Panc1 (cell line): ENCODE data around the gene ACKR4. TPM values are rescaled to one million over a fixed set of nuclear protein-coding genes. Genes with fewer than 3 reads are reported as not detected.

Source experiments
- ATAC-seq: fragments of 200-7000 bp; cut with Tn5 transposase; 2 replicates; pipeline ENCODE4 v1.9.1; 2020; ENCODE audit warnings: mild to moderate bottlenecking, moderate library complexity
- BruUV-seq: library from RNA; stranded (reverse); fragments of 400-500 nt; replicated peaks from 2 replicates; lab custom pipeline; 2021; lab: Mats Ljungman, UMichigan
- CTCF ChIA-PET: fragments of 300-600 bp; sonication (Branson Sonifier 250); formaldehyde crosslinking; loops from one replicate; lab custom pipeline; 2022; ENCODE audit warnings: antibody characterized with exemption; lab: Charles Lee
- POLR2A ChIA-PET: fragments of 300-600 bp; sonication (Branson Sonifier 250); formaldehyde crosslinking; loops from one replicate; lab custom pipeline; 2022; ENCODE audit warnings: antibody characterized with exemption; lab: Charles Lee
- DNase-seq: peaks from one replicate; pipeline ENCODE4 v3.0.0-alpha.2; 2010; ENCODE audit warnings: low read depth, low spot score
- H3K27ac ChIP-seq: 2 replicates; pipeline ENCODE4 v1.5.1; 2011; ENCODE audit warnings: mild to moderate bottlenecking, low read length, inconsistent platforms
- H3K27me3 ChIP-seq: fragments of 200-500 bp; sonication (Bioruptor generic); 2 replicates; pipeline ENCODE4 v1.6.0; 2014; ENCODE audit warnings: low read length, inconsistent platforms; ENCODE audit not compliant: control insufficient read depth, insufficient read depth
- H3K36me3 ChIP-seq: fragments of 200-500 bp; sonication (Bioruptor generic); 2 replicates; pipeline ENCODE4 v1.5.1; 2014; ENCODE audit warnings: inconsistent platforms, mild to moderate bottlenecking, low read length, moderate library complexity; ENCODE audit not compliant: control insufficient read depth, insufficient read depth
- H3K4me1 ChIP-seq: 2 replicates; pipeline ENCODE4 v1.5.1; 2011; ENCODE audit warnings: inconsistent platforms, mild to moderate bottlenecking, low read length, moderate library complexity; ENCODE audit not compliant: control insufficient read depth, insufficient read depth
- H3K4me3 ChIP-seq, 2 experiments: 2 replicates each; pipeline ENCODE4 v1.5.1; 2011 to 2012; ENCODE audit warnings: low read depth in 2 of 2, low read length in 2 of 2, mild to moderate bottlenecking in 2 of 2, inconsistent platforms in 1 of 2, moderate library complexity in 1 of 2
- H3K9me3 ChIP-seq: fragments of 200-500 bp; sonication (Bioruptor generic); 2 replicates; pipeline ENCODE4 v1.5.1; 2014; ENCODE audit warnings: low read depth, mild to moderate bottlenecking, inconsistent platforms, low read length, moderate library complexity; ENCODE audit not compliant: control insufficient read depth, insufficient read depth
- CTCF ChIP-seq: fragments of 450-650 bp; IDR thresholded peaks from 2 replicates; pipeline ENCODE4 v1.5.1; 2017; ENCODE audit warnings: mild to moderate bottlenecking
- POLR2AphosphoS5 ChIP-seq: IDR thresholded peaks from 2 replicates; pipeline ENCODE4 v1.6.1; 2012; ENCODE audit warnings: mild to moderate bottlenecking, low read depth, low read length, moderate library complexity
- SIN3A ChIP-seq: IDR thresholded peaks from 2 replicates; pipeline ENCODE4 v1.6.1; 2012; ENCODE audit warnings: low read depth, mild to moderate bottlenecking, low read length, moderate library complexity, borderline replicate concordance; ENCODE audit not compliant: insufficient read depth
- TCF7L2 ChIP-seq: IDR thresholded peaks from 2 replicates; pipeline ENCODE4 v1.6.1; 2011; ENCODE audit warnings: mild to moderate bottlenecking, low read depth, low read length, inconsistent platforms
- in situ Hi-C: cut with HindIII; loops from 2 replicates; pipeline ENCODE4 v1.10.0; 2016; ENCODE audit warnings: low sequenced_read_pairs, low pct_unique_long_range_greater_than_20kb
- intact Hi-C: fragments of 100-400 bp; cut with micrococcal nuclease; formaldehyde crosslinking; loops from one replicate; pipeline ENCODE4 v1.10.0; 2022; ENCODE audit not compliant: unreplicated experiment
- total RNA-seq: library from RNA; stranded (reverse); gene quantifications from one replicate; pipeline ENCODE4 v1.2.1, GENCODE V29; 2021; ENCODE audit not compliant: unreplicated experiment
- TF ChIP-seq, protein P1 (sequence below), 2 experiments: IDR thresholded peaks; 2 replicates each; pipeline ENCODE4 v1.6.1; 2011 to 2012; ENCODE audit warnings: low read depth in 2 of 2, control low read depth in 1 of 2, low read length in 1 of 2, mild to moderate bottlenecking in 1 of 2, moderate library complexity in 1 of 2; ENCODE audit not compliant: insufficient read depth in 1 of 2

Gene ACKR4
- total RNA-seq, 1 experiment from 2014 or later, result not detected

- no peaks in the 10 kb centered on the region for H3K9me3 ChIP-seq
- no peaks in the 10 kb centered on the region for H3K27me3 ChIP-seq
- in situ Hi-C loops (no loop called here), intact Hi-C loops (no loop called here)
- ChIA-PET CTCF (no interaction called here), POLR2A (no interaction called here)
- TF ChIP-seq TCF7L2, result no peak
- no peak for TF ChIP-seq POLR2AphosphoS5
- no peak for TF ChIP-seq SIN3A
- TF ChIP-seq, protein P1, sequence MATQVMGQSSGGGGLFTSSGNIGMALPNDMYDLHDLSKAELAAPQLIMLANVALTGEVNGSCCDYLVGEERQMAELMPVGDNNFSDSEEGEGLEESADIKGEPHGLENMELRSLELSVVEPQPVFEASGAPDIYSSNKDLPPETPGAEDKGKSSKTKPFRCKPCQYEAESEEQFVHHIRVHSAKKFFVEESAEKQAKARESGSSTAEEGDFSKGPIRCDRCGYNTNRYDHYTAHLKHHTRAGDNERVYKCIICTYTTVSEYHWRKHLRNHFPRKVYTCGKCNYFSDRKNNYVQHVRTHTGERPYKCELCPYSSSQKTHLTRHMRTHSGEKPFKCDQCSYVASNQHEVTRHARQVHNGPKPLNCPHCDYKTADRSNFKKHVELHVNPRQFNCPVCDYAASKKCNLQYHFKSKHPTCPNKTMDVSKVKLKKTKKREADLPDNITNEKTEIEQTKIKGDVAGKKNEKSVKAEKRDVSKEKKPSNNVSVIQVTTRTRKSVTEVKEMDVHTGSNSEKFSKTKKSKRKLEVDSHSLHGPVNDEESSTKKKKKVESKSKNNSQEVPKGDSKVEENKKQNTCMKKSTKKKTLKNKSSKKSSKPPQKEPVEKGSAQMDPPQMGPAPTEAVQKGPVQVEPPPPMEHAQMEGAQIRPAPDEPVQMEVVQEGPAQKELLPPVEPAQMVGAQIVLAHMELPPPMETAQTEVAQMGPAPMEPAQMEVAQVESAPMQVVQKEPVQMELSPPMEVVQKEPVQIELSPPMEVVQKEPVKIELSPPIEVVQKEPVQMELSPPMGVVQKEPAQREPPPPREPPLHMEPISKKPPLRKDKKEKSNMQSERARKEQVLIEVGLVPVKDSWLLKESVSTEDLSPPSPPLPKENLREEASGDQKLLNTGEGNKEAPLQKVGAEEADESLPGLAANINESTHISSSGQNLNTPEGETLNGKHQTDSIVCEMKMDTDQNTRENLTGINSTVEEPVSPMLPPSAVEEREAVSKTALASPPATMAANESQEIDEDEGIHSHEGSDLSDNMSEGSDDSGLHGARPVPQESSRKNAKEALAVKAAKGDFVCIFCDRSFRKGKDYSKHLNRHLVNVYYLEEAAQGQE (IDR thresholded peaks at IDR 0.05; ENCODE audit: insufficient read depth in 1 of 2, low read depth in 2 of 2, low read length in 1 of 2), result no peak
- no peak for TF ChIP-seq CTCF
- no peak overlapping the region for H3K4me3 ChIP-seq
- no TSS peak for BruUV-seq
- no peaks in the 10 kb centered on the region for H3K36me3 ChIP-seq
- H3K27ac ChIP-seq, result no peak overlapping the region
- no peaks in the 10 kb centered on the region for H3K4me1 ChIP-seq
- DNase-seq, result no peak
- no peak for ATAC-seq
These were observed 9.7 kb upstream of the ACKR4 start for GRCh38 chr3:132587401-132587800.

GRCh38 chr3:132592216-132592615 is 4.9 kb upstream of the ACKR4 start:
- Histone ChIP-seq H3K36me3 (no peaks in the 10 kb centered on the region), H3K27ac (no peak overlapping the region), H3K27me3 (no peaks in the 10 kb centered on the region), H3K9me3 (no peaks in the 10 kb centered on the region), H3K4me3 (no peak overlapping the region), H3K4me1 (no peaks in the 10 kb centered on the region)
- DNase-seq (no peak), ATAC-seq (no peak)
- in situ Hi-C loops, result no loop called here
- no TSS peak for BruUV-seq
- ChIA-PET POLR2A (no interaction called here), CTCF (no interaction called here)
- no peak for TF ChIP-seq TCF7L2
- intact Hi-C loops, result no loop called here

DNA sequence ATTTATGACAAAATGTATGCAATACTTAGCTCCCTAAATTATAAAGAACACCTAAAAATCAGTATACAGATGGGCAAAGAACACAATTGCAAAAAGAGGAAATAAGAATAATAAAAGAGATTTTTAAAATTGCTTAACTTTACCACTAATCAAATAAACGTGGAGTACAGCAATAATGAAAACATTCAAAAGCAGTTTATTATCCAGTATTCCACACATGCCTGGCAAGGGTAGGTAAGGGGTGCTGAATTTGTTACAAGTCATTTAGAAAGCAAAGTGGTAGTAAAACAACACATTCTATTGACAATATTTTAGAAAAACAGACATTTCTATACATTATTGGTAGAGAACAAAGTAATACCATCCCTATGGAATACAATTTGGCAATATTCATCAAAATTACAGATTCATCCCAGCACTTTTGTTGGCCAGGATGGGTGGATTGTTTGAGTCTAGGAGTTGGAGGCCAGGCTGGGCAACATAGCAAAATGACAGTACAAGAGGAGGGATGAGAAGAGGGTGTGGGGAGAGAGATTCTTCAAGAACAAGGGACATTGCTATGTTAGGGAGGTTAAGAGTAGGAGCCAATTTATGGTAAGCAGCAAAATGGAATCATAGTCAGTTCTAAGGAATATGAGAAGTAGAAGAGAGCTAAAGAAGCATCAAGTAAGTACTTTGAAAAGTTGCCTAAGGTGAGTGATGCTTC is 3.7 kb upstream of the ACKR4 start:
- no peaks in the 10 kb centered on the region for H3K4me1 ChIP-seq
- H3K27ac ChIP-seq, result no peak overlapping the region
- no peaks in the 10 kb centered on the region for H3K9me3 ChIP-seq
- no peak for DNase-seq
- peak; percentile 42; the same call in 1 of the 2 replicates for ATAC-seq
- CTCF ChIA-PET, result no interaction called here
- H3K36me3 ChIP-seq, result no peaks in the 10 kb centered on the region
- H3K4me3 ChIP-seq, result no peak overlapping the region
- no peaks in the 10 kb centered on the region for H3K27me3 ChIP-seq
- no TSS peak for BruUV-seq
- TF ChIP-seq POLR2AphosphoS5, result no peak
- TF ChIP-seq TCF7L2, result no peak
- TF ChIP-seq, protein P1 (IDR thresholded peaks at IDR 0.05; ENCODE audit: insufficient read depth in 1 of 2, low read depth in 2 of 2, low read length in 1 of 2), result no peak
- TF ChIP-seq CTCF, result no peak
- TF ChIP-seq SIN3A, result no peak
- in situ Hi-C loops (no loop called here), intact Hi-C loops (no loop called here)
- POLR2A ChIA-PET, result no interaction called here
